ENCODE measurements around the gene ERF. TPM values are rescaled to one million over a fixed set of nuclear protein-coding genes. Genes with fewer than 3 reads are reported as not detected.

The ERF gene
- total RNA-seq, 6 experiments from 2014 or later: 15.4 to 35.7 (median 30.5) TPM

GRCh38 chr19:42286349-42287016 is 31.6 kb upstream of the ERF start:
- DNase-seq: peak; percentile 45 to 65 (median 64)
- ATAC-seq: no peak
- peaks cover 0 to 46% (median 28%) of the 10 kb centered on the region in 4 donors for H3K36me3 ChIP-seq
- H3K27me3 ChIP-seq: no peaks in the 10 kb centered on the region
- H3K4me1 ChIP-seq: peaks cover 0 to 30% (median 7%) of the 10 kb centered on the region in 4 donors
- H3K4me3 ChIP-seq: no peak overlapping the region
- WGBS (ENCODE audit: insufficient coverage, low coverage, low lambda C conversion rate, missing lambda C conversion rate): 30% methylated on average over 13 of the region's 13 CpGs
- TF ChIP-seq POLR2A (IDR thresholded peaks at IDR 0.05) (no peak), CTCF (IDR thresholded peaks at IDR 0.05) (no peak)
- peak overlapping the region in 1 of 3 donors; percentile 7 for H3K27ac ChIP-seq
- intact Hi-C loops (cut with DNase I): loop anchor here in 1 of 2 donors (5.0 kb wide), 1 partner anchor 34 kb away; no protein-coding TSS in a partner anchor
- no peaks in the 10 kb centered on the region for H3K9me3 ChIP-seq

DNA sequence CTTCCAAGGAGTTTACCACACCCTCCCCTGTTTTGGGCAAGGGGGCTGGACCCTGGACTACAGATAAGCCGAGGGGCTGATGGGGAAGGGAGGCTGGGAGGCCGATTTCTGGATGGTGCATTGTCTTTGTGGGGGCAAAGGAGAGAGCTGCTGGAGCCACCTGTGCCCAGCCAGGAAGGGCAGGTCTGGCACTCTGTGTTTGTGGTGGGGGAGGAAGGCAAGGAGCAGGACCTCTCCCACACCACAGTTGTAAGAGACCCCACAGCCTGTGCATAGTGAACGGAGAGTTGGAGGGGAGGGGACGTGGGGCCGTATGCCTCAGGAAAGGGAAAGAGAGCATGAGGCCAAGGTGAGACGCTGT is 31.0 kb upstream of the ERF start:
- TF ChIP-seq POLR2A (IDR thresholded peaks at IDR 0.05): no peak
- no peak for TF ChIP-seq CTCF (IDR thresholded peaks at IDR 0.05)
- DNase-seq: no peak
- H3K27ac ChIP-seq: peak overlapping the region in 1 of 3 donors; percentile 7
- no peaks in the 10 kb centered on the region for H3K27me3 ChIP-seq
- peaks cover 0 to 35% (median 10%) of the 10 kb centered on the region in 4 donors for H3K4me1 ChIP-seq
- no peak for ATAC-seq
- no peak overlapping the region for H3K4me3 ChIP-seq
- intact Hi-C loops (cut with DNase I): loop anchor here in 1 of 2 donors (5.0 kb wide), 1 partner anchor 34 kb away; no protein-coding TSS in a partner anchor
- 27% methylated on average over 2 of the region's 6 CpGs for WGBS (ENCODE audit: insufficient coverage, low coverage, low lambda C conversion rate, missing lambda C conversion rate)
- no peaks in the 10 kb centered on the region for H3K9me3 ChIP-seq
- peaks cover 0 to 41% (median 25%) of the 10 kb centered on the region in 4 donors for H3K36me3 ChIP-seq

DNA sequence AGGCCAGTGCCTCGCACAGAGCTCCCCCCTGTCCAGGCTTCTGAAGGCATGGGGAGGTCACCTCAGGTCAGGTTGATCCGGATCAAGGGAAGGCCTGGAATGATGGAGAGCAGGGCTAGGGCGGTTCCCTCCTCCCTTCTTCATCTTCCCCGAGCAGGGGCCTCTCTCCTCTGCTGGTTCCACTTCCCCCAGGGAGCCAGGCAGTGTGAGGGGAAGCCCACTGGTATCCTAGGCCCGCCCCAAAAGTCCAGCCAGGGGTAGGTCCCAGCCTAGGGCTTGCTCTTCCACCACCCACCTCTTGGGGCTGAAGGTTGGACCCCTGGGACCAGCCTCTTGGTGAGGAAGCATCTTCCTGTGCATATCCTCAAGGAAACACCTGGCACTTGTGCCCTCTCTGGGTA is 30.6 kb upstream of the ERF start:
- peaks cover 0 to 36% (median 11%) of the 10 kb centered on the region in 4 donors for H3K4me1 ChIP-seq
- H3K4me3 ChIP-seq: no peak overlapping the region
- H3K27me3 ChIP-seq: no peaks in the 10 kb centered on the region
- H3K27ac ChIP-seq: peak overlapping the region in 1 of 3 donors; percentile 7
- intact Hi-C loops (cut with DNase I): loop anchor here in 1 of 2 donors (5.0 kb wide), 1 partner anchor 33 kb away; no protein-coding TSS in a partner anchor
- DNase-seq (peak in 2 of 3 donors; percentile 30 to 51), ATAC-seq (no peak)
- H3K9me3 ChIP-seq: no peaks in the 10 kb centered on the region
- WGBS (ENCODE audit: insufficient coverage, low coverage, low lambda C conversion rate, missing lambda C conversion rate): 70% methylated on average over 2 of the region's 5 CpGs
- peaks cover 0 to 36% (median 23%) of the 10 kb centered on the region in 4 donors for H3K36me3 ChIP-seq
- TF ChIP-seq POLR2A (IDR thresholded peaks at IDR 0.05) (no peak), CTCF (IDR thresholded peaks at IDR 0.05) (no peak)

DNA sequence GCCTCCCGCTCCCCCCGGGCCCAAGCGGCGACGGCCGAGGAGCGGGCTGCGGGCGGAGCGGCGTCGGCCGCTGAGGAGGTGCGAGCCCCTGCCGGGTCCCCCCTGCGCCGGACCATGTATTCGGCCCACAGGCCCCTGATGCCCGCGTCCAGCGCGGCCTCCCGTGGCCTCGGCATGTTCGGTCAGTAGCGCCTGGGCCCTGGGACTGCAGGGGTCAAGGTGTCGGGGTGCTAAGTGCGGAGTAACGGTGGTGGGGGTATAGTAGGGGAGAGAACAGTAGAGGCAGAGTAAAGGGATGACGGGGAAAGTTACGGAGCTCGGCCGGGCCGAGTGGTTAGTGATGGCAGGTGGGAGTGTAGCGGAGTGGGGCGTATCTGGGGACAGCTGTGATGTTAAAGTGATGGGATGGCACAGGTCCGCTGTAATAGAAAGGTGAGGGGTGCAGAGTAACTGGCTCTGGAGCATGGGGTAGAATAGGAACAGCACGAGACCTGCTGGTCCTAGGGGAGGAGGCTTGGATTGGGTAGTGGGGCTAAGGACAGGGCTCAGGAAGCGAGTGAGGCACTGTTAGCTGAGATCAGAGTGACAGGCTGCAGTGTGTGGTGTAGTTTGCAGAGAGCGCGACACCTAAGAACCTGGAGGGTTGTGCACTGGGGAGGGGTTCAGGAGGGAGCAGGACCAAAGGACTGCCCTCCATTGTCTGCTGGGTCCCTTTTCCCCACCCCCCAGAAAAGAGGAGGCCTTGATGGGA is 29.8 kb upstream of the ERF start:
- ATAC-seq (no peak), DNase-seq (peak; percentile 54 to 68 (median 58))
- peaks cover 0 to 36% (median 11%) of the 10 kb centered on the region in 4 donors for H3K4me1 ChIP-seq
- peak overlapping the region; percentile 56 to 68 (median 59) for H3K4me3 ChIP-seq
- TF ChIP-seq CTCF (IDR thresholded peaks at IDR 0.05) (no peak), POLR2A (IDR thresholded peaks at IDR 0.05) (no peak)
- intact Hi-C loops (cut with DNase I): loop anchor here in 1 of 2 donors (5.0 kb wide), 1 partner anchor 32 kb away; no protein-coding TSS in a partner anchor
- peak overlapping the region in 2 of 3 donors; percentile 50 to 71 for H3K27ac ChIP-seq
- 8% methylated on average over 28 of the region's 41 CpGs for WGBS (ENCODE audit: insufficient coverage, low coverage, low lambda C conversion rate, missing lambda C conversion rate)
- no peaks in the 10 kb centered on the region for H3K27me3 ChIP-seq
- H3K9me3 ChIP-seq: no peaks in the 10 kb centered on the region
- H3K36me3 ChIP-seq: peaks cover 0 to 29% (median 18%) of the 10 kb centered on the region in 4 donors

Measured in right lobe of liver (tissue), 6 donors.